Type B pancreatic cell (in vitro differentiated cells): ENCODE data around the gene WNT8B. TPM values are rescaled to one million over a fixed set of nuclear protein-coding genes. Genes with fewer than 3 reads are reported as not detected.

Source experiments
- DNase-seq: peaks from one replicate; pipeline ENCODE4 v3.0.0; 2021; ENCODE audit warnings: mixed read lengths; ENCODE audit not compliant: unreplicated experiment; ENCODE audit errors: extremely low spot score
- H3K27ac Mint-ChIP-seq: 2 replicates; pipeline ENCODE4 v1.8.0; 2021; ENCODE audit warnings: mild to moderate bottlenecking, mixed read lengths
- H3K27me3 Mint-ChIP-seq: 2 replicates; pipeline ENCODE4 v1.8.0; 2021; ENCODE audit warnings: mixed read lengths
- H3K36me3 Mint-ChIP-seq: 2 replicates; pipeline ENCODE4 v1.8.0; 2021; ENCODE audit warnings: mixed read lengths
- H3K4me1 Mint-ChIP-seq: one replicate; pipeline ENCODE4 v1.8.0; 2021; ENCODE audit warnings: mixed read lengths; ENCODE audit not compliant: unreplicated experiment
- H3K4me3 Mint-ChIP-seq: 2 replicates; pipeline ENCODE4 v1.8.0; 2021; ENCODE audit warnings: mild to moderate bottlenecking, mixed read lengths
- H3K9me3 Mint-ChIP-seq: 2 replicates; pipeline ENCODE4 v1.8.0; 2021; ENCODE audit warnings: mixed read lengths
- CTCF ChIP-seq: fragments of 200-600 bp; sonication (generic); conservative IDR thresholded peaks from 2 replicates; pipeline ENCODE4 v1.5.0; 2021; ENCODE audit warnings: antibody characterized with exemption, mild to moderate bottlenecking
- total RNA-seq: library from RNA; stranded (reverse); gene quantifications from 2 replicates; pipeline ENCODE4 v1.2.1, GENCODE V29; 2021; ENCODE audit warnings: low replicate concordance

The WNT8B gene
- total RNA-seq, 1 donor from 2014 or later, result 0.68 TPM

DNA sequence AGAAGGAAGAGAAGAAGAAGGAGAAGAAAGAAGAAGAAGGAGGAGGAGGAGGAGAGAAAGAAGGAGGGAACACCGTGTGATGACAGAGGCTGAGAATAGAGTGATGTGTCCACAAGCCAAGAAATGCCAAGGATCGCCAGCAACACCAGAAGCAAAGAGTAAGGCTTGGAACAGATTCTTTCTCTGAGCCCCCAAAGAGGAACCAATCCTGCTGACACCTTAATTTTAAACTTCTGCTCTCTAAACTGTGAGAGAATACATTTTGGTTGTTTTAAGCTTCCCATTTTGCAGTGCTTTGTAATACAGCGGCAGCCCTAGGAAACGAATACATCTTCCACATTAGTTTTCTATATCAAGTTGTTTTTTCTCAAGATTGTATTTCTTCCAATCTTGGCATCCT is 13.9 kb upstream of the WNT8B start:
- Mint-ChIP-seq H3K9me3 (peaks cover 8% of the 10 kb centered on the region), H3K4me1 (no peaks in the 10 kb centered on the region), H3K27ac (no peak overlapping the region), H3K27me3 (peaks cover 11% of the 10 kb centered on the region), H3K36me3 (no peaks in the 10 kb centered on the region), H3K4me3 (no peak overlapping the region)
- no peak for TF ChIP-seq CTCF
- DNase-seq, result no peak

DNA sequence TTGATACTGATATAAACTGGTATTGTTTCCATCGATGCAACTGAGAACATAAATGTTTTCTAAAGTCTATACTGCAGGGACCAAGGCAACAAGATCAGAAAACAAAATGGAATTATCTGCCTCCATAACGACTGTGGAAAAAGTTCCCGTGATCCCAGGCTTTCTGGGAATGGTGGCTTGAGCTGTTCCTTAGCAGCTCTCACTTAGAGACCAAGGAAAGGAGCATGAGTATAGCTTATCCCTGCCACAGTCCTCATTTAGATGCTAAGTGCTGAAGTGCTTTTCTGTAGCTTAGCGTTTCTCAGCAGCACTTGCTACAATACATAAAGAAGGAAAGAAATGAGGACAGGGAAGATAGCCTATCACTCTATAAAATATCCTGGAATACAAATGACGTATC is 5.5 kb downstream of the WNT8B start:
- Mint-ChIP-seq H3K9me3 (no peaks in the 10 kb centered on the region), H3K4me3 (no peak overlapping the region), H3K27ac (no peak overlapping the region), H3K27me3 (peaks cover 62% of the 10 kb centered on the region), H3K4me1 (no peaks in the 10 kb centered on the region), H3K36me3 (no peaks in the 10 kb centered on the region)
- DNase-seq, result no peak
- TF ChIP-seq CTCF, result no peak

GRCh38 chr10:100468978-100469377 is 6.2 kb downstream of the WNT8B start:
- Mint-ChIP-seq H3K27ac (no peak overlapping the region), H3K4me3 (no peak overlapping the region), H3K4me1 (no peaks in the 10 kb centered on the region), H3K36me3 (no peaks in the 10 kb centered on the region), H3K27me3 (peaks cover 61% of the 10 kb centered on the region), H3K9me3 (no peaks in the 10 kb centered on the region)
- TF ChIP-seq CTCF, result no peak
- no peak for DNase-seq

DNA sequence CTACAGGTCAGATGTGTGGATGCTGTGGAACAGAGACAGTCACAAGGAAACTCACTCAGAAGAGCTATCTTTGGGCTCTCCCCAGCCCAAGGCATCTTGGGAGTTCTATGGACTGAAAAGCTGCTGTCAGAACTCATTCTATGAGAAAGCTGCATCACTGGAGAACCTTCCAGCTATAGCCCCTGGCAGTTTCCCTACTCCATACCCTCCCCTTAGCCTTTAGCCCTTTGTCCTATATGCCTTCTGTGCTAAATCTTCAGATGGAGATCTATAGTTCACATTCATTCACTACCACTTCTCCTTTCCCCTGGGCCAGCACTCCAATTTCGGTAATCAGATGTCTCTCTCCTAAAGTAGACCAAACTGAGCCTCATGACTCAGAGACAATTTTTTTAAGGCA is 6.9 kb downstream of the WNT8B start:
- no peaks in the 10 kb centered on the region for H3K4me1 Mint-ChIP-seq
- H3K4me3 Mint-ChIP-seq, result no peak overlapping the region
- peaks cover 60% of the 10 kb centered on the region for H3K27me3 Mint-ChIP-seq
- DNase-seq, result no peak
- TF ChIP-seq CTCF, result no peak
- no peaks in the 10 kb centered on the region for H3K36me3 Mint-ChIP-seq
- H3K27ac Mint-ChIP-seq, result no peak overlapping the region
- H3K9me3 Mint-ChIP-seq, result no peaks in the 10 kb centered on the region

DNA sequence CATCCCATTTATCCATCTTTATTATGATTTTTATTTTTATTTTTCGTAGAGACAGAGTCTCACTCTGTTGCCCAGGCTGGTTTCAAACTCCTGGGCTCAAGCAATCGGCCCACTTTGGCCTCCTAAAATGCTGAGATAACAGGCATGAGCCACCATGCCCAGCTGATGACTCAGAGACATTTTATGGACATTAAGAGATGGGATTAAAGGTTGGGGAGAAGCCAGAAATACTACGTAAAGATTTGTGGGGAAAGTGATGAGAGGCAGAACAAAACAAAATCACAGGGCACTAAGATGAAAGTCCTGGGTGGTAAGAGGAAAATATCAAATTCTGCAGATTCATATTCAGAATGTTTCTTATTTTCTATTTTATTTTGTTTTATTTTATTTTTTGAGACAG is 7.6 kb downstream of the WNT8B start:
- no peak for TF ChIP-seq CTCF
- Mint-ChIP-seq H3K27me3 (peaks cover 54% of the 10 kb centered on the region), H3K36me3 (no peaks in the 10 kb centered on the region), H3K4me1 (no peaks in the 10 kb centered on the region), H3K9me3 (no peaks in the 10 kb centered on the region), H3K4me3 (no peak overlapping the region), H3K27ac (no peak overlapping the region)
- no peak for DNase-seq

GRCh38 chr10:100477970-100478369 is 15.2 kb downstream of the WNT8B start:
- H3K4me1 Mint-ChIP-seq, result peaks cover 6% of the 10 kb centered on the region
- DNase-seq, result no peak
- H3K36me3 Mint-ChIP-seq, result no peaks in the 10 kb centered on the region
- no peak for TF ChIP-seq CTCF
- H3K4me3 Mint-ChIP-seq, result no peak overlapping the region
- H3K27ac Mint-ChIP-seq, result no peak overlapping the region
- peaks cover 4% of the 10 kb centered on the region for H3K9me3 Mint-ChIP-seq
- H3K27me3 Mint-ChIP-seq, result peaks cover 57% of the 10 kb centered on the region
